Suprapubic skin (tissue), 4 donors: ENCODE measurements around the gene ASTN2. TPM values are rescaled to one million over a fixed set of nuclear protein-coding genes. Genes with fewer than 3 reads are reported as not detected.

ENCODE experiments used
- DNase-seq, 2 donors: peaks; one replicate each; pipeline ENCODE4 v3.0.0-alpha.2; 2019; ENCODE audit warnings: low spot score in 2 of 2
- H3K27ac ChIP-seq: fragments of 200-600 bp; sonication (generic); one replicate; pipeline ENCODE4 v1.5.1; 2019
- H3K27me3 ChIP-seq: fragments of 200-600 bp; sonication (generic); one replicate; pipeline ENCODE4 v1.5.1; 2019
- H3K36me3 ChIP-seq: fragments of 200-600 bp; sonication (generic); one replicate; pipeline ENCODE4 v1.5.1; 2019
- H3K4me1 ChIP-seq: fragments of 200-600 bp; sonication (generic); one replicate; pipeline ENCODE4 v1.5.1; 2019
- H3K4me3 ChIP-seq: fragments of 200-600 bp; sonication (generic); one replicate; pipeline ENCODE4 v1.5.1; 2019; ENCODE audit warnings: mild to moderate bottlenecking
- H3K9me3 ChIP-seq: fragments of 200-600 bp; sonication (generic); one replicate; pipeline ENCODE4 v1.5.1; 2019
- EP300 ChIP-seq: sonication (generic); formaldehyde crosslinking; IDR thresholded peaks from one replicate; pipeline ENCODE4 v1.6.1; 2017; ENCODE audit warnings: antibody characterized with exemption
- POLR2A ChIP-seq, 2 donors: fragments of 450-650 bp; IDR thresholded peaks; one replicate each; pipeline ENCODE4 v1.6.1; 2017; ENCODE audit warnings: antibody characterized with exemption in 2 of 2, mild to moderate bottlenecking in 2 of 2, moderate library complexity in 2 of 2
- POLR2AphosphoS5 ChIP-seq, 3 donors: sonication (generic); formaldehyde crosslinking; IDR thresholded peaks; one replicate each; pipeline ENCODE4 v1.6.1; 2017; ENCODE audit warnings: antibody characterized with exemption in 3 of 3
- WGBS: methylation state at CpG from one replicate; pipeline ENCODE4 v1.1.5; 2018; 5-methylcytosine and 5-hydroxymethylcytosine counted together
- total RNA-seq, 4 donors: library from RNA; depleted of rRNA; stranded (reverse); fragments of >200 nt; gene quantifications; one replicate each; pipeline ENCODE4 v1.1.0, GENCODE V29; 2016
- TF ChIP-seq, protein P1 (sequence below), 2 donors: fragments of 200-600 bp in 1 of 2; fragments of 450-650 bp in 1 of 2; sonication (generic) in 1 of 2; IDR thresholded peaks; one replicate each; pipeline ENCODE4 v1.5.1; 2016 to 2019; ENCODE audit warnings: antibody characterized with exemption in 2 of 2, mild to moderate bottlenecking in 1 of 2, moderate library complexity in 1 of 2

ASTN2 gene
- total RNA-seq, 4 donors from 2014 or later: 2.0 to 6.9 (median 3.8) TPM

GRCh38 chr9:117354997-117355396 is 59.9 kb downstream of the ASTN2 start:
- Histone ChIP-seq H3K4me1 (no peaks in the 10 kb centered on the region), H3K4me3 (no peak overlapping the region), H3K36me3 (no peaks in the 10 kb centered on the region), H3K27ac (no peak overlapping the region), H3K9me3 (no peaks in the 10 kb centered on the region), H3K27me3 (no peaks in the 10 kb centered on the region)
- DNase-seq: no peak
- TF ChIP-seq, protein P1, sequence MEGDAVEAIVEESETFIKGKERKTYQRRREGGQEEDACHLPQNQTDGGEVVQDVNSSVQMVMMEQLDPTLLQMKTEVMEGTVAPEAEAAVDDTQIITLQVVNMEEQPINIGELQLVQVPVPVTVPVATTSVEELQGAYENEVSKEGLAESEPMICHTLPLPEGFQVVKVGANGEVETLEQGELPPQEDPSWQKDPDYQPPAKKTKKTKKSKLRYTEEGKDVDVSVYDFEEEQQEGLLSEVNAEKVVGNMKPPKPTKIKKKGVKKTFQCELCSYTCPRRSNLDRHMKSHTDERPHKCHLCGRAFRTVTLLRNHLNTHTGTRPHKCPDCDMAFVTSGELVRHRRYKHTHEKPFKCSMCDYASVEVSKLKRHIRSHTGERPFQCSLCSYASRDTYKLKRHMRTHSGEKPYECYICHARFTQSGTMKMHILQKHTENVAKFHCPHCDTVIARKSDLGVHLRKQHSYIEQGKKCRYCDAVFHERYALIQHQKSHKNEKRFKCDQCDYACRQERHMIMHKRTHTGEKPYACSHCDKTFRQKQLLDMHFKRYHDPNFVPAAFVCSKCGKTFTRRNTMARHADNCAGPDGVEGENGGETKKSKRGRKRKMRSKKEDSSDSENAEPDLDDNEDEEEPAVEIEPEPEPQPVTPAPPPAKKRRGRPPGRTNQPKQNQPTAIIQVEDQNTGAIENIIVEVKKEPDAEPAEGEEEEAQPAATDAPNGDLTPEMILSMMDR (IDR thresholded peaks at IDR 0.05): no peak
- TF ChIP-seq POLR2AphosphoS5 (IDR thresholded peaks at IDR 0.05): no peak
- no peak for TF ChIP-seq POLR2A (IDR thresholded peaks at IDR 0.05)
- no peak for TF ChIP-seq EP300

DNA sequence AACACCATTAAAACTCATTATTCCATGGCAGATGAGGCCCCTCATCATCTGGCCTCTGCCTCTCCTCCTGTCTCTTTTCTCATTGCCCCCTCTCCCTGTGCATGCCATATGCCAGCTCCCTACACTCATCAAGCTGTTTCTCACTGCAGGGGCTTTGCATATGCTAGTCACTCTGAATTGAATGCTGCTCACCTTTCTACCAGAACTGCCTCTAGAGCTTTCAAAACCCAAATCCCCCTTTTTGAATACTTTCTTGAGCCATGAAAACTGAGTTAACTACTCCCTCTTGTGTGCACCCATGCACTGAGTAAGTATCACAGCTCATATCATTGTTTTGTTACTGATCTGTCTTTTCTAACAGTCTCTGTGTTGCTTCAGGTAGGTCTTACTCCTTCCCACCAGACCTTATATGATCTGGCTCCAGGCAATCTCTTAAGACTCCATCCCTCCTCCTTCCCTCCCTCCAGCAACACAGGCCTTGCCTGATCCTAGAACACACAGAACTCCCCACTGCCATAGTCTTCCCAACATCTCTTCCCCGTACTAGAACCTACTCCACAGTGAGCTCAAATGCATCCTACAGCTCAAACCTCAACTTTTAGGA is 60.5 kb downstream of the ASTN2 start:
- Histone ChIP-seq H3K27ac (no peak overlapping the region), H3K4me1 (no peaks in the 10 kb centered on the region), H3K9me3 (no peaks in the 10 kb centered on the region), H3K4me3 (no peak overlapping the region), H3K36me3 (no peaks in the 10 kb centered on the region), H3K27me3 (no peaks in the 10 kb centered on the region)
- DNase-seq: no peak
- 84% methylated on average over 1 of the region's 1 CpG for WGBS
- TF ChIP-seq, protein P1 (IDR thresholded peaks at IDR 0.05): no peak
- TF ChIP-seq POLR2A (IDR thresholded peaks at IDR 0.05) (no peak), POLR2AphosphoS5 (IDR thresholded peaks at IDR 0.05) (no peak), EP300 (no peak)

GRCh38 chr9:117344892-117345660 is 69.8 kb downstream of the ASTN2 start:
- Histone ChIP-seq H3K4me1 (no peaks in the 10 kb centered on the region), H3K27ac (no peak overlapping the region), H3K27me3 (no peaks in the 10 kb centered on the region), H3K36me3 (no peaks in the 10 kb centered on the region), H3K9me3 (no peaks in the 10 kb centered on the region), H3K4me3 (no peak overlapping the region)
- TF ChIP-seq POLR2A (IDR thresholded peaks at IDR 0.05): no peak
- TF ChIP-seq POLR2AphosphoS5 (IDR thresholded peaks at IDR 0.05): no peak
- TF ChIP-seq, protein P1 (IDR thresholded peaks at IDR 0.05): no peak
- no peak for TF ChIP-seq EP300
- DNase-seq: no peak
- WGBS: 37% methylated on average over 4 of the region's 4 CpGs

DNA sequence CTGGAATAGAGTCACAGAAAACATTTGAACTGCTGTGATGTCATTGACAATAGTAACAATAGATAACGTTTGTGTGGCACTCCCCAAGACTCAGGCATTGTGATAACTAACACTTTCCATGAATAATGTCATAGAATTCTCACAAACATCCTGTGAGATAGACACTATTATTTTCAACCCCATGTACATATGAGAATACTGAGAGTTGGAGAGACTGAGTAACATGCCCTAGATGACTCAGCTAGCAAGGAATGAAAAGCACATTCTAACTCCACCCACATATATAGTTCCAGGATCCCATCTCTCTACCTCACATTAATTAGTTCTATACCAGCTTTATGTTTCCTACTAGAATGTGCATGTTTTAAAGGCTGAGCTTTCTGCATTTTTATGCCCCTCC is 71.4 kb downstream of the ASTN2 start:
- Histone ChIP-seq H3K4me3 (no peak overlapping the region), H3K4me1 (no peaks in the 10 kb centered on the region), H3K36me3 (no peaks in the 10 kb centered on the region), H3K27me3 (no peaks in the 10 kb centered on the region), H3K9me3 (no peaks in the 10 kb centered on the region), H3K27ac (no peak overlapping the region)
- no peak for TF ChIP-seq EP300
- TF ChIP-seq POLR2AphosphoS5 (IDR thresholded peaks at IDR 0.05): no peak
- TF ChIP-seq, protein P1 (IDR thresholded peaks at IDR 0.05): no peak
- 48% methylated on average over 1 of the region's 1 CpG for WGBS
- DNase-seq: no peak

DNA sequence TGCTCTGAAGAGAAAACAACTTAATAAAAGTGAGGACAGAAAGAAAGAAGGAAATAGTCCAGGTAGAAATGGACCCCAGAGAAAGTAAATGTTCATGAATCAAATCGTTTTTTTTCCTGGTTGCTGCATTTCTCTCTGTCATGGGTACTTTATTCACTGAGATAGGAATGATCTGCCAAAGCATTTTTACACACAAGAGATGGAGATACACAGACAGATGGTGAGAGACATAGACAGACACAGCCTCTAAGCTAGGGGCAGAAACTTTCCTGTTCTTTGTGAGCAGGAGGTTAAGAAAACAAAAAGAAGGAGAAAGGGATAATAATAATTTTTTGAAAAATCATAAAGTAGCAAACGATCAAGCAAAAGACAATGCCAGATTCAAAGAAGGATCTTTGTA is 73.7 kb downstream of the ASTN2 start:
- WGBS: 58% methylated on average over 2 of the region's 2 CpGs
- no peak for DNase-seq

More for the DNA sequence above, 73.7 kb downstream of the ASTN2 start:
- no peak overlapping the region for H3K27ac ChIP-seq
- H3K9me3 ChIP-seq: no peaks in the 10 kb centered on the region
- no peaks in the 10 kb centered on the region for H3K36me3 ChIP-seq
- no peaks in the 10 kb centered on the region for H3K4me1 ChIP-seq
- H3K4me3 ChIP-seq: no peak overlapping the region
- no peak for TF ChIP-seq POLR2A (IDR thresholded peaks at IDR 0.05)
- no peak for TF ChIP-seq EP300
- H3K27me3 ChIP-seq: no peaks in the 10 kb centered on the region
